Testis (tissue), 2 donors: ENCODE data around the gene SBSN.

Experiments
- POLR2A ChIP-seq: fragments of 450-650 bp; IDR thresholded peaks from one replicate; pipeline ENCODE4 v1.6.1; 2017; ENCODE audit warnings: antibody characterized with exemption, mild to moderate bottlenecking, moderate library complexity
- TF ChIP-seq, protein P1 (sequence below), 3 experiments: fragments of 450-650 bp in 2 of 3; fragments of 200-600 bp in 1 of 3; sonication (generic) in 1 of 3; IDR thresholded peaks; one replicate each; pipeline ENCODE4 v1.5.1; 2016 to 2019; ENCODE audit warnings: antibody characterized with exemption in 3 of 3, mild to moderate bottlenecking in 2 of 3, moderate library complexity in 1 of 3

DNA sequence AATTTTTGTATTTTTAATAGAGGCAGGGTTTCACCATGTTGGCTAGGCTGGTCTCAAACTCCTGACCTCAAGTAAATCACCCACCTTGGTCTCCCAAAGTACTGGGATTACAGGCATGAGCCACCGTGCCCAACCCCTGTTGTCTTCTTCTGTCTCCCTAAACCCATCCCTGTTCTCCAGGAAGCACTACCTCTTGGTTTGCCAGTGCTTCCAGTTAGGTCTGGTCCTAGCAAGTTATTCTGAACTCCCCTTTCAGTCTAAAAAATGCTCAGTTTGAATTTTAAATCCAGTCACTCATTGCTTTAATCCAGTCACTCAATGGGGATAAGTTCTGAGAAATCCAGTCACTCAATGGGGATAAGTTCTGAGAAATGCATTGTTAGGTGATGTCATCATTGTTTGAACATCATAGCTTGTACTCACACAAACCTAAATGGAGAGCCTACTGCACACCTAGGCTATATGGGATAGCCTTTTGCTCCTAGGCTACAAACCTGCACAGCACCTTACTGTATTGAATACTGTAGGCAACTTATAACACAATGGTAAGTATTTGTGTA is 43.4 kb upstream of the SBSN start:
- TF ChIP-seq, protein P1, sequence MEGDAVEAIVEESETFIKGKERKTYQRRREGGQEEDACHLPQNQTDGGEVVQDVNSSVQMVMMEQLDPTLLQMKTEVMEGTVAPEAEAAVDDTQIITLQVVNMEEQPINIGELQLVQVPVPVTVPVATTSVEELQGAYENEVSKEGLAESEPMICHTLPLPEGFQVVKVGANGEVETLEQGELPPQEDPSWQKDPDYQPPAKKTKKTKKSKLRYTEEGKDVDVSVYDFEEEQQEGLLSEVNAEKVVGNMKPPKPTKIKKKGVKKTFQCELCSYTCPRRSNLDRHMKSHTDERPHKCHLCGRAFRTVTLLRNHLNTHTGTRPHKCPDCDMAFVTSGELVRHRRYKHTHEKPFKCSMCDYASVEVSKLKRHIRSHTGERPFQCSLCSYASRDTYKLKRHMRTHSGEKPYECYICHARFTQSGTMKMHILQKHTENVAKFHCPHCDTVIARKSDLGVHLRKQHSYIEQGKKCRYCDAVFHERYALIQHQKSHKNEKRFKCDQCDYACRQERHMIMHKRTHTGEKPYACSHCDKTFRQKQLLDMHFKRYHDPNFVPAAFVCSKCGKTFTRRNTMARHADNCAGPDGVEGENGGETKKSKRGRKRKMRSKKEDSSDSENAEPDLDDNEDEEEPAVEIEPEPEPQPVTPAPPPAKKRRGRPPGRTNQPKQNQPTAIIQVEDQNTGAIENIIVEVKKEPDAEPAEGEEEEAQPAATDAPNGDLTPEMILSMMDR (IDR thresholded peaks at IDR 0.05): no peak
- TF ChIP-seq POLR2A: no peak
